Osteoblast (primary cell): Measurements from ENCODE around the gene MCRIP1. TPM values are rescaled to one million over a fixed set of nuclear protein-coding genes. Genes with fewer than 3 reads are reported as not detected.

Source experiments
- DNase-seq: peaks from one replicate; pipeline ENCODE4 v3.0.0; 2011; ENCODE audit warnings: low spot score, mixed read lengths; ENCODE audit not compliant: insufficient read length; ENCODE audit errors: missing footprints
- H2AFZ ChIP-seq: 2 replicates; pipeline ENCODE4 v1.6.0; 2011; ENCODE audit warnings: mild to moderate bottlenecking, low read length
- H3K27ac ChIP-seq: 2 replicates; pipeline ENCODE4 v1.5.1; 2011; ENCODE audit warnings: mild to moderate bottlenecking, low read depth, low read length, moderate library complexity
- H3K27me3 ChIP-seq: 2 replicates; pipeline ENCODE4 v1.6.0; 2012; ENCODE audit warnings: mild to moderate bottlenecking, control low read depth, inconsistent platforms, low read length, moderate library complexity; ENCODE audit not compliant: insufficient read depth
- H3K36me3 ChIP-seq: 2 replicates; pipeline ENCODE4 v1.5.1; 2011; ENCODE audit warnings: mild to moderate bottlenecking, low read length, control low read depth, moderate library complexity; ENCODE audit not compliant: insufficient read depth
- H3K4me1 ChIP-seq: 2 replicates; pipeline ENCODE4 v1.5.1; 2011; ENCODE audit warnings: mild to moderate bottlenecking, low read length, control low read depth, moderate library complexity; ENCODE audit not compliant: insufficient read depth
- H3K4me2 ChIP-seq: 2 replicates; pipeline ENCODE4 v1.6.0; 2011; ENCODE audit warnings: mild to moderate bottlenecking, low read length; ENCODE audit not compliant: insufficient read depth
- H3K4me3 ChIP-seq: fragments of 200-600 bp; sonication (generic); 3 replicates; pipeline ENCODE4 v1.5.1; 2012; ENCODE audit warnings: mild to moderate bottlenecking, low read length, inconsistent platforms; ENCODE audit not compliant: insufficient read depth
- H3K79me2 ChIP-seq: 2 replicates; pipeline ENCODE4 v1.6.0; 2012; ENCODE audit warnings: mild to moderate bottlenecking, low read length, control low read depth, inconsistent platforms; ENCODE audit not compliant: insufficient read depth
- H3K9me3 ChIP-seq: 2 replicates; pipeline ENCODE4 v1.5.1; 2011; ENCODE audit warnings: low read depth, low read length, control low read depth
- H4K20me1 ChIP-seq: 2 replicates; pipeline ENCODE4 v1.6.0; 2012; ENCODE audit warnings: mild to moderate bottlenecking, low read length, control low read depth; ENCODE audit not compliant: insufficient read depth
- CTCF ChIP-seq: IDR thresholded peaks from 2 replicates; pipeline ENCODE4 v1.5.1; 2011; ENCODE audit warnings: mild to moderate bottlenecking, low read depth, low read length, moderate library complexity; ENCODE audit errors: extremely low read depth
- total RNA-seq: library from RNA; depleted of rRNA; stranded (reverse); fragments of >200 nt; gene quantifications from 2 replicates; pipeline ENCODE4 v1.2.3, GENCODE V29; 2012

The MCRIP1 gene
- total RNA-seq, 1 donor, result 163 TPM

GRCh38 chr17:81829858-81830257, 3.2 kb downstream of the MCRIP1 start:
- Histone ChIP-seq H3K27me3 (no peaks in the 10 kb centered on the region), H4K20me1 (peaks cover 45% of the 10 kb centered on the region), H3K79me2 (peaks cover 73% of the 10 kb centered on the region)

DNA sequence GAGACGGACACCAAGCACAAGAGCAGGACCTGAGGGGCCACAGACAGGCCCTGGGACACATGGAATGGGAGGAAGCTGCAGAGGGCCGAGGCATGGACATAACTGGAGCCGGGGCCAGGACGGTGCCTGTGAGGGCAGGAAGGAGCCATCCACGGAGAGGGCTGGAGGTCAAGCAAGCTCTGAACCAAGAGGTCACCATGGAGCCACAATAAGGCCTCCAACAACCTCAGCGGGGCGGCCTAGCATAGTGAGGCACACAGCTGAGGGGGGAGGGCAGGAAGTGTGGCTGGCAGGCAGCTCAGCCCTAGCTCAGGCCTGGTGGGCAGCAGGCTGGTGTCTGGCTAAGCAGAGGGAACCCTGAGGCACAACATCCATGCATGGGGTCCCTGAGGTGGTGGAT, 4.4 kb downstream of the MCRIP1 start:
- H3K4me2 ChIP-seq, result no peak overlapping the region
- no peak for TF ChIP-seq CTCF
- DNase-seq, result no peak
- H4K20me1 ChIP-seq, result peaks cover 49% of the 10 kb centered on the region
- no peaks in the 10 kb centered on the region for H3K9me3 ChIP-seq
- H3K4me3 ChIP-seq, result no peak overlapping the region
- H3K79me2 ChIP-seq, result peaks cover 75% of the 10 kb centered on the region
- H3K36me3 ChIP-seq, result no peaks in the 10 kb centered on the region
- peaks cover 16% of the 10 kb centered on the region for H3K4me1 ChIP-seq
- H2AFZ ChIP-seq, result no peak overlapping the region
- no peak overlapping the region for H3K27ac ChIP-seq
- H3K27me3 ChIP-seq, result no peaks in the 10 kb centered on the region

More at GRCh38 chr17:81829858-81830257, 3.2 kb downstream of the MCRIP1 start:
- Histone ChIP-seq H3K4me2 (no peak overlapping the region), H2AFZ (no peak overlapping the region), H3K36me3 (no peaks in the 10 kb centered on the region), H3K4me3 (no peak overlapping the region), H3K27ac (no peak overlapping the region), H3K4me1 (peaks cover 21% of the 10 kb centered on the region), H3K9me3 (no peaks in the 10 kb centered on the region)
- TF ChIP-seq CTCF, result no peak
- no peak for DNase-seq

- Histone ChIP-seq H3K9me3 (no peaks in the 10 kb centered on the region), H4K20me1 (peaks cover 54% of the 10 kb centered on the region), H3K27ac (no peak overlapping the region), H2AFZ (no peak overlapping the region), H3K4me3 (no peak overlapping the region), H3K4me2 (no peak overlapping the region), H3K36me3 (peaks cover 5% of the 10 kb centered on the region), H3K79me2 (peaks cover 53% of the 10 kb centered on the region), H3K4me1 (no peaks in the 10 kb centered on the region), H3K27me3 (no peaks in the 10 kb centered on the region)
- TF ChIP-seq CTCF, result no peak
- no peak for DNase-seq
These were observed 7.1 kb downstream of the MCRIP1 start for GRCh38 chr17:81825841-81826466.

DNA sequence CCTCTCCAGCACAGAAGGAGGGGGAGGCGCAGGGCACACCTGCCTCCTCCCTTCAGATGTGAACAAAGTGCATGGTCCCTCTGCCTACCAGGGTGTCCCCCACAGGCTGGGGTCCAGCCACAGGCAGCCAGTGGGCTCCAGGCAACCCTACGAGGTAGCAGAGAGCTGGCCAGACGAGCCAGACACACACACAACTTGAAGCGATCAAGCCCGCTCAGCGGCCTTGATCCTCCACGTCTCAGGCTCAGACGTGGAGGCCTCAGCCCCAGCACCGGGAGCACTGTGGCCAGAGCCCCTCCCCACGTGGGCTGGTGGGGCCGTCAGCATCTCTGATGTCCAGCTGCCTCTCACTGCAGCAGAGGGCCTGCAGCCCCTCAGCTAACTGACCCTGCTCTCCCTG, 8.5 kb downstream of the MCRIP1 start:
- H3K27ac ChIP-seq, result no peak overlapping the region
- peaks cover 5% of the 10 kb centered on the region for H3K36me3 ChIP-seq
- H3K4me1 ChIP-seq, result no peaks in the 10 kb centered on the region
- H3K4me3 ChIP-seq, result no peak overlapping the region
- peaks cover 42% of the 10 kb centered on the region for H3K79me2 ChIP-seq
- H3K4me2 ChIP-seq, result no peak overlapping the region
- no peaks in the 10 kb centered on the region for H3K9me3 ChIP-seq
- H3K27me3 ChIP-seq, result no peaks in the 10 kb centered on the region
- no peak for DNase-seq
- H4K20me1 ChIP-seq, result peaks cover 47% of the 10 kb centered on the region
- no peak overlapping the region for H2AFZ ChIP-seq
- no peak for TF ChIP-seq CTCF
